Measurements from ENCODE around the gene PAQR4.
"Not testable (repeated sequence)": the region's sequence is repeated elsewhere in the genome, so short reads cannot be mapped to it uniquely, and the experiment has no call there.

PAQR4 gene

DNA sequence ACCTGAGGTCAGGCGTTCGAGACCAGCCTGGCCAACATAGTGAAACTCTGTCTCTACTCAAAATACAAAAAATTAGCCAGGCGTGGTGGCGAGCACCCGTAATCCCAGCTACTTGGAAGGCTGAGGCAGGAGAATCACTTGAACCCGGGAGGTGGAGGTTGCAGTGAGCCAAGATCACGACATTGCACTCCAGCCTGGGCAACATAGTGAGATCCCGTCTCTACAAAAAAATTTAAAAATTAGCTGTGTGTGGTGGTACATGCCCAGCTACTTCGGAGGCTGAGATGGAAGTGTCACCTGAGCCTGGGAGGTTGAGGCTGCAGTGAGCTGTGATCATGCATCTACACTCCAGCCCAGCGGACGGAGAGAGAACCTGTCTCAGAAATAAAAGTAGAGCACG lies 25.4 kb upstream of the PAQR4 start:
- in situ Hi-C loops (cut with MboI; ENCODE audit: low sequenced_read_pairs) = not testable (repeated sequence)

DNA sequence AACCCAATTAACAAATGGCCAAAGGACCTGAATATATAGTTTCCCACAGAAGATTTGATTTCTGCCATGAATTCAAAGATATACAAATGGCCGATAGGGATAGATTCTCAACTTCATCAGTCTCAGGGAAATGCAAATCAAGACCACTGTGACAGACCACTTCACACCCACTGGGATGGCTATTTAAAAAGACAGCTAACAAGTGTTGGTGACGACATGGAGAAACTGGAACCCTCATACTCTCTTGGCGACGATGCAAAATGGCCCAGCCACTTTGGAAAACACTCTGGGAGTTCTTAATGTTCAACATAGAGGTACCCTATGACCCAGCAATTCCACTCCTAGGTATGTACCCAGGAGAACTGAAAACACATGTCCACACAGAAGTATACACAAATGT lies 22.5 kb upstream of the PAQR4 start:
- in situ Hi-C loops (cut with MboI; ENCODE audit: low sequenced_read_pairs) = no loop called here

DNA sequence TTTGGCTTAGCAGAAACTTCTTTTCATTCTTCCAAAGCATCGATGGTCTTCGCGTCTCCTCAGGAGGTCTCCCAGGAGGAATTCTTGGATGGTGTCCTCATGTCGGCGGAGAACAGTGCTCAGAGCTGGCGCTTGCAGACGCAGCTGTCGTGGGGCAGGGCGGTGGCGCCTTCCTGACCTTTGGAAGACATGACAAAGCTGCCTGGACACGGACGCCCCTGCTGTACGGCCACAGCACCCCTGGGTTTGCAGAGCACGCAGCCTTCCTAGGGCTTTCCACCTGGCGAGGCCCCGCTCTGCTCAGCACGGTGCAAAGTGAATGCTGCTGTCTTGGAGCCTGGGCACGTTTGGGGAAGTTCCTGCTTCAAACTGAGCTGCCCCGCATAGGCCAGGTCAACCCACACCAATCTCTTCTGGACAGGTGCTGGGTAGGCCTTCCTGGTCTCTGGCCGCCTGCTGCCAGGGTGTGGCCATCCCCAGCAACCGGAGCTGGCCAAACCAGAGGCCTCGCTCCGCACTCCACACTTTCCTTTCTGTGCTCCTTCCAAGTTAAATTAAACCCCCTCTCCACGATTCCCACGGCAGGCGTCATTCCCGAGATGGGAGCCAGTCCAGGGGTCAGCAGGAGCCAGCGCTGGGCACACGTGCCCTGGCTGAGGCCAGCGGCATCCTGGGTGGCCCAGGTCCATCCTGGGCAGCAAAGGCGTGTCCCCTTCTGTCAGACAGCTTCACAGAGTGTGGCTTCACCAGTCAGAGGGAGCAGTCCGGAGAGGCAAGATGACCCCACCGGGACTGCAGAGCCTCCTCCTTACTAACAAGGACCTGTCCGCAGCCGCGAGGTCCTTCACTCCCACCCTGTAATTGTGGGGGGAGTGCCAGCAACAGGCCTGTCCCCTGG lies 20.1 kb upstream of the PAQR4 start:
- in situ Hi-C loops (cut with MboI; ENCODE audit: low sequenced_read_pairs) = no loop called here

DNA sequence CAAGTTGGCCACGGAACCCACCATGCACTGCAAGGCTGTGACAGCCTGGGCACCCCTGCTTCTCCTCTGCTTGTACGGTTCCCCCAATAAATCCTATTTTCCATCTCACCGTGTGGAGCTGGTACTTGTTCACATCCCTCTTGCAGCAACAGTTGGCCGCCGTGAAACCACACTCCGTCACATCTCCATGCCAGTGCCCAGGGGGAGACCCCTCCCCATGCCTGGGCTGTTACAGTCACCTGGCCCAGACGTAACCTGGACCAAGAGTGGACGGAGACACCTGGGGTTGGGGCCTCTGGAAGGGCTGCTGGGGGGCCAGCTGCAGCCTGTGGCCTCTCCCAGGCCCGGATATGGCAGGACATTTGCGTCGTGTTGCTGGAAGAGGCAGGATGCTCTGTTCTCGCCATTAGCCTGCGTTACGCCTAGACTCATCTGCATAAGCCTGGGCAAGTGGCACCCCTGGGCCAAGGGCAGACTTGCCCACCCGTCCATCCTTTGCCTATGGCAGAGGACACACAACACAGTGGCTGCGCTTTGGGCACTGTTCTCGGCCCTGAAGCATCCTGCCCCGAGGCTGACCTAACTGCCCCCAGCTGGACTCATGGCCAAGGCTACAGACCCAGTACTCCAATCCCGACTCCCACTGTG lies 19.3 kb upstream of the PAQR4 start:
- in situ Hi-C loops (cut with MboI; ENCODE audit: low sequenced_read_pairs) = no loop called here

DNA sequence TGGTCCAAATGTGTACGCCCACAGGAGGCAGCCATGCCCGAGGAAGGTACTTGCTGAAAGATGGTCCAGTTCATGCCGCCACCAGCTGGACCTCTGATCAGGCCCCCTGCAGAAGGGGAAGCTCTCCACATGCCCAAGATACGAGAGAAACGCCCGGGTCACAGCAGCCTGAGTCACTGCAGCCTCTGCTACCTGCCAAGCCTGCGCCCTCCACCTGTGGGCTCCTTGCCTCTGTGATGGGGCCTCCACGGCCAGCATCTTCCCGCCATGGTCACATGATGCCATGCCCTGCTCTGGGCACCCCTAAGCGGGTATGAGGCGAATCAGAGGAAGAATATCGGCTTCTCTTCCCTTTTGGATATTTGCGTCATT lies 18.8 kb upstream of the PAQR4 start:
- in situ Hi-C loops (cut with MboI; ENCODE audit: low sequenced_read_pairs) = no loop called here

DNA sequence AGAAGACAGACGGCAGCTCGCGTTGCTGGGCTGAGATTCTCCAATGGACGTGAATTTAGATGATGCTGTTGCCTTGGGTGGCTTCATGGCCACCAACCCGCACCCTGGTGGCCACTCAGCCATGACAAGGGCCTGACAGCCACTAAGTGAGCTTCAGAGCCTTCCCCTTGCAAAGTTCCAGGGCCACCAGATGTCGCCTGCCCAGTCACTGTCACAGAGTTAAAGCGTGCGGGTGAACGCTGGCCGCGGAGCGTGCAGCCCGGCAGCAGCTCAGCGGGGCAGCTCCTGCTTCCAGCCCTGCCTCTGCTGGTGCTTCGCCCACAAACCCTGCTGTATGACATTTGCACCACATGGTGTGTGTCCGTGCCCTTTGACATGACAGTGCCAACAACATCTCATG lies 18.4 kb upstream of the PAQR4 start:
- in situ Hi-C loops (cut with MboI; ENCODE audit: low sequenced_read_pairs) = no loop called here

DNA sequence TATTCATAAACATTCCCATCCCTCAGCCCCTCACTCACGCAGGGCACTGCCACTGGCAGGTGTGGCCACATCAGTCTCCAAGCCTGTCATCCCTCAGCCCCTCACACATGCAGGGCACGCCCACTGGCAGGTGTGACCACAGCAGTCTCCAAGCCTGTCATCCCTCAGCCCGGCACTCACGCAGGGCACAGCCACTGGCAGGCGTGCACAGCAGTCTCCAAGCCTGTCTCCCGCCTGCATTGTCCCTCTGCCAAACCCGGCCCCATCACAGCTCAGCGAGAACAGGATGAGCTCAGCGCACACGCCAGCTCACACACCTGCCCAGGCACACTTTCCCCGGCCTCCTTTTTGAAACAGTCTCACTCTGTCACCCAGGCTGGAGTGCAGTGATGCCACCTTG lies 16.5 kb upstream of the PAQR4 start:
- in situ Hi-C loops (cut with MboI; ENCODE audit: low sequenced_read_pairs) = no loop called here

DNA sequence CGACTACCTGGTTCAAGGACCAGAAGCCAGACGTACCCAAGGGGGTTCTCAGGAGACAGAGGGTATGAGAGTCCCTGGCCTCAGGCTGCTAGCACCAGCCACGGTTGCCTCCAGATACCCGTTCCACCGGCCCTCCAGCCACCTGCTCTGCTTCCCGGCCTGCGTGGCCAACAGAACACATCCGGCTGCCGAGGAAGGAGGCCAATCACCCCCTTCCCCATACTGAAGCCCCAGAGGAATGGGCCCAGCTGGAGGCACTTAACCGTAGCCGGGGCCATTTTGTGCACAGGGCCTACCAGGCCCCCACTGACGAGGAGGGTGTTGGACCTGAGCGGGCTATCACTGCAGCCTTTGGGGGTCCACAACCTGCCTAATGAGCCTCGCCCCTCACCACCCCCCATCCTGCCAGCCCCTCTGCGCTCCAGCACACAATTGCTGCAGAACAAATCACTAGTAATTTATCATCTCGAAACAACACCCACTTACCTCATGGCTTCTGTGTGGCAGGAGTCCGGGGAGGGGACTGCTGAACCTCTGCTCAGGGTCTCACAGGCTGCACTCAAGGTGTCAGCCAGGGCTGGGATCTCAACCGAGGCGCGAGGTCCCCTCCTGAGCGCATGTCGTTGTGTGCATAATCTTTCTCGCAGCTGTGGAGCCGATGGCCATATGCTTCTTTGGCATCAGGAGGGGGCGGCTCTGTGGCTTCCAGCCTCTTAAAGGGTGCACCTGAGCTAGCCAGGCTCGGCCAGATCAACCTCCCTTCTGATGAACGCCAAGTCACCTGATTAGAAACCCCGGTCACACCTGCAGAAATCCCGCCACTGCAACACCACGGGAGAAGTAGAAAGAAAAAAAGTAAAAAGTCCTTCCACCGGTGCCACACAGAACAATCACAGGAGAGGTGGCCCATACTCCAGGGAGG lies 15.2 kb upstream of the PAQR4 start:
- in situ Hi-C loops (cut with MboI; ENCODE audit: low sequenced_read_pairs) = no loop called here

DNA sequence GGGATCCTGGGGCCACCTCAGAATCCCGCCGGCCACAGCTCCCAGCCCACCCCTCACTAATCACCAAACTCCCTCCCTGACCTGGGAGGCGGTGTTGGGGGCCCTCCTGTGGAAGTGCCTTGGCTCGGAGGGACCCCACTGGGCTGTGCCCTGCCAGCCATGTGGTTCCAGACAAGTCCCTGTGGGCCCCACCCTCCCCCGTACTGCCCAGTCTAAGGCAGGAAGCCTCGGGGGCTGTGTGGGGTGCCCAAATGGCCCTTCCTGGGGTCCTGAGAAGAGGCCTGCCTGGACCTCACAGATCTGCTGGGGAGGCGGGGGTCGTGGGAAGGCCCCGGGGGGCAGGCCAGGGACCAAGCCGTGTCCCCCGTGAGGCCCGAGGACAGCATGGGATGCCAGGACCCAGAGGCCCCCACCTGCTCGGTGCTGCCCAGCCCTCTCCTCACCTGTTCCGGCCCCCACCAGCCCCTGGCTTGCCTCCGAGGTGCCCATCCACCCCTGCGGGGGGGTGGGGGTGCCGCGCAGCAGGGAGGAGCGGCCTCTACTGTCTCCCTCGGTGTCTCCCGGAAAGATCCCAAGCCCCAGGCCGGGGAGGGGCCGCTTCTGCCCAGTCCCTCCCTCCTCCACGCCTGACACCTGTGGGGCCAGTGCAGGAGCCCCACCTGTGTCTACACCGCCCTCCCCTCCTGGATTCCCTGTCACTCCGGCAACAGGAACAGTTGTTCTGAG lies 14.3 kb upstream of the PAQR4 start:
- in situ Hi-C loops (cut with MboI; ENCODE audit: low sequenced_read_pairs) = no loop called here

DNA sequence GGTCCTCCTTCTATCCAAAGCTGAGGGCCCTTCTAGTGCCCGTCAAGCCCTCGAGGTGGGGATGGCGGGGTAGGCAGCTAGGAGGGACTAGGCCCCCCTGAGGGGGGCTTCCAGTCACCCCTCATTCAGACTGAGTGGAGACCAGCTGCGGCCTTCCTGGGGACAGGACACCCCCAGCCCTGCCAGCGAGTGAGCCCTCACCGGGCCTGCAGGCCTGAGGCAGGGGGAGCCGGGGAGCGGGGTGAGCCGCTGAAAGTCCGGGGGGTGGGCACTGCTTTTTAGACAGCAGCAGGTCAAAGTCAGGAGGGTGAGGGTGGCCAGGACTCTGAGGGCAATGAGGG lies 13.7 kb upstream of the PAQR4 start:
- in situ Hi-C loops (cut with MboI; ENCODE audit: low sequenced_read_pairs) = no loop called here

DNA sequence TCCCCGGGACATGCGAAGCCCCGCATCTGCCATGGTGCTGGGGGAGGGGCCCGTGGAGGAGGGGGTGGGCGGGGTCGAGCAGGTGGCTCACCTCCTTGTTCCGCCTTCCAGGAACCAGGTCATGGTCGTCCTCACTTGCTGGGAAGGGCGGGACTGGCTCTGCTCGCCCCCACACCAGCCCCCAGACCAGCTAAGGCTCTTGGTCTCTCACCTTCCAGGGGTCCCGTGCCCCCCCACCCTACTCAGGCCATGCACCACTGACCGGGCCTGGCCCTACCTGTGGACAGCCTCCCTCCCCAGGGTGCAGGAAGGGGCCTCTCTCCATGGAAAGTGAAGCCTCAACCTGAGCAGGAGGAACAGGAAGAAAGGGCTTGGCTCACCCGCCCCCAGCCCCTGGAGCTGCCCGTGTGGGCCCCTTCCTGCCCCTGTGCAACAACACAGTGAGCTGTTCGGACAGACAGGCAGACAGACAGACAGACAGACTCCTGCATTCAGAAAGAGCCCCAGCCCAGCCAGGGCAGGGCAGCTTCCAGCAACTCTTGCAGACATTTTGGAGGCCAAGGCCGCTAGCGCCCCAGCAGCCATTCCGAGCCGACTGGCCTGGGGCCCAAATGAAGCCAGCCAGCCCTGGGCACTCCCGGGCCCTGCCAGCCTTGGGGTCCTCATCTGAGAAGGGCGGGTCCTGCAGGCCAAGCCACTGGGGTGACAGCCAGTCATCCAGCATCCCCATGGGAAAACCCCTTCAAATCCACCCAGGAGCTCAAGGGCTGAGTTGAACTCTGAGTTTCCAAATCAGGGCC lies 13.2 kb upstream of the PAQR4 start:
- in situ Hi-C loops (cut with MboI; ENCODE audit: low sequenced_read_pairs) = no loop called here

DNA sequence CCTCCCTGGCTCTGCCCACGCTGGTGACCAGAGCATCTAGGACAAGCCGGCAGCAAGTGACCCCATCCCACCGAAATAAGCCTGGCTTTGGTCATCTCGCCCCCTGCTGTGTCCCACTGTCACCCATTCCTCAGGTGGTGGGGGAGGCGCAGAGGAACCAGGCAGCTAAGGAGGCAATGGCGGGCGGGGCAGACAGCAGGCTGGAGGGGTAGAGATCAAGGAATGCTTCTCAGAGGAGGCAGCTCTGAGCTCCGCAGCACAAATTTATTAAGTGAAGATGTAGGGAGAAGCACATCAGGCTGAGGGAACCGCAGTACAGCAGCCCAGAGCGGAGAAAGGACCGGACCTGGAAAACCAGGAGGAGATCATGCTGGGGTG lies 12.6 kb upstream of the PAQR4 start:
- in situ Hi-C loops (cut with MboI; ENCODE audit: low sequenced_read_pairs) = no loop called here

DNA sequence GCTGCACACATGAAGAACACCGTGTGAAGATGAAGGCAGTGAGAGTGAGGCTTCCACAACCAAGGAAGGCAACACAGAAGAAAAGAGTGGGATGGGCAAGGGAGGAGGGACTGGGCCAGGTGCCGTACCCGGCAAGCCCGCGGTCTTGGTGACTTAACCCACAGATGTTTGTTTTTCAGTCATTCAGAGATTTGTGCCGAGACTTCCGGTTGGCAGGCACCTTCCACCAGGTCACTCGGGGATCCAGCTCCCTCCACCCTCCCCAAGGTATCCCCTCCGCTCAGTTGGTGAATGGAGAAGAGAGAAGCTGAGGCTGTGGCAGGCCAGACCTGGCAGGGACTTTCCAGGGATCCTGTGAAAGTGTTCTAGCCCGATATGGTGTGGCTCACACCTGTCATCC lies 9.9 kb upstream of the PAQR4 start:
- in situ Hi-C loops (cut with MboI; ENCODE audit: low sequenced_read_pairs) = no loop called here

DNA sequence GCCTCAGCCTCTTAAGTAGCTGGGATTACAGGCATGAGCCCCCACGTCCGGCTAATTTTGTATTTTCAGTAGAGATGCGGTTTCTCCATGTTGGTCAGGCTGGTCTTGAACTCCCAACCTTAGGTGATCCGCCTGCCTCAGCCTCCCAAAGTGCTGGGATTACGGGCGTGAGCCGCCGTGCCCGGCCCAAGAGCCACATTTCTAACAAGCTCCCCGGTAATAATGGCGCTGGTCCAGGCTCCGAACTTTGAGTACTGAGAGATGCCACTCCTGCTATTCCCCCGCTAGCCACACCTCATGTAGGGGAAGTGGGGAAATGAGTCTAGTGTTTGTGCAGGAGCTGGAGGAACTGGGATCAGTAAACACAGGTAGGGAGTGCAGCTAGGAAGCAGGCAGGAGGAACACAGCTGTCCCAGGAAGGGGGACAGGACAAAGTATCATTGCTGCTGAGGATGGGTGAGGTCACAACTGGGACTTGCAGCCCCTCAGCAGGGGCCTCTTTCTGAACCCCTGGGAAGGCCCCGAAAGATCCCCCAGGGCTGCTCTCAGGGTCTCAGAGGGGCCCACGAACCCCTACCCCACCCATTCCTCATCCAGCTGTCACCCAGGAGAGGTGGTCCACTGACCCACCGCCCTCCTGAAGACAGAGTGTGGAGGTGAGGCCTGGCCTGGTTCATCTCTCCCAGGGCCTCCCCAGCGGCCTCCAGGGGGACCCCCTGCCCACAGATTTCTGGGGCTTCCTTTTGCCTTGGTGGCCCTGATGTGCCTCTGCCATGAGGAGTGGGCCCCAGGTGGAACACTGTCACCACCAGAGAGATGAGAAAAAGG lies 8.8 kb upstream of the PAQR4 start:
- in situ Hi-C loops (cut with MboI; ENCODE audit: low sequenced_read_pairs) = no loop called here

DNA sequence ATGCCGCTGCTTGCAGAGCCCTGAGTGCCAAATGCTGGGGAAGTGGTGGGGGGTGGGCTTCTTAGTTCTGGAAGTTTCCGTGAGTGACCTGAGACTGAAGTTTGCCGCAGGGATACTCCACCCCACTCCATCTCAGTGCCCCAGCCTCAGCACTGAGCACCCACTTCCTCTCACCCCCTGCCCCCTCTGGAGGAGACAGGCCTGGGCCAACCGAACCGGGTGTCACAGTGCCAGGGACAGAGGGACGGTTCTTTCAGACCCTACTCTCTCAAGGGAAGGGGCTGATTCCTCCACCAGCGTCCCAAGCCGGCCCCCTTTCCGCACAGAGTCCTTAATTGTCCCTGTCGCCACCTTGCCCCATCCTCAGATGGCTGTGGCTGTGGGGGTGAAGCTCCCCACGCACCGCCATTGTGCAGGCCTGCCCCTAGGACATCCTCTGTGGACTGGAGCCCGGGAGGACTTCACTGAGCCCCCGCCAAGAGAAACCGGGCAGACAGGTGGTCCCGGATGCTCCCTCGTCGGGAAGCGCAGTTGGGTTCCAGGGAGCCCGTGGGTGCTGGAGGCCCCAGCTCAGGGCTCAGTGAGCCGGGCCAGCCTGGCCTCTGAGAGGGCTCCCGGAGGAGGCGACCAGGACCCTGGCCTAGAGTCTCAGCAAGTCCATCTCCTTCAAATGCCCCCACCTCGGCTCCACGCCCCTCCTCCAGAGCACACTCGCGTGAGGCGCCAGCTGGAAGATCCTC lies 6.6 kb upstream of the PAQR4 start:
- in situ Hi-C loops (cut with MboI; ENCODE audit: low sequenced_read_pairs) = no loop called here

DNA sequence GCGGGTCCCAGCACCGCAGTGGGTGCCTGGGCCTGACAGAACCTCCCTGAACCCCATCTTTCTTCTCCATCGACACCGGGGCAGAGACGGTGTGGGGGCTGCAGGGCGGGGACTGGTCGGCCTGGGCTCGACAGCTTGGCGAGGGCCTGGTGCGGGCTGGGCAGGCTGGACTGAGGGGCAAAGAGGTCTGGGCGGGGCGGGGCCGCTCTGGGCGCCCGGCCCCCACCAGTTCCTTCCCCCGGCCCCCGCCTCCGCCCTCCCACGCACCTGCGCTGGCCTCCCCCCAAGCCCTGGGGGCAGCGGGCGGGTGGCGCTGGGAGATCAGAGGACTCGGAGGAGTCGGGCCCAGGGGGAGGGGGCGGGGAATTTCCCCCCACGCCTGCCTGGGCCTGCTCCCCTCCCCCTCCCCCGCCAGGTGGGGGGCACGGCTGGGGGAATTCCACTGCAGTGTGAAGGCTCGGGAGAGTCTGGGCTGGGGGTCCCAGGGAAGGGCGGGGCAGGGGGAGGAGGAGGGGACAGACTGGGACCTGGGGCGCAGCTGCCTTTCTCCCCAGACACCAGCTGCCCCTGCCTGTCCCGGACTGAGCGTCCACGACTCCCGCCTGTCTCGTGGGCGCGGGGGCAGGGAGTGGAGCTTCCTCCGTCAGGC lies 6.0 kb upstream of the PAQR4 start:
- in situ Hi-C loops (cut with MboI; ENCODE audit: low sequenced_read_pairs) = no loop called here

DNA sequence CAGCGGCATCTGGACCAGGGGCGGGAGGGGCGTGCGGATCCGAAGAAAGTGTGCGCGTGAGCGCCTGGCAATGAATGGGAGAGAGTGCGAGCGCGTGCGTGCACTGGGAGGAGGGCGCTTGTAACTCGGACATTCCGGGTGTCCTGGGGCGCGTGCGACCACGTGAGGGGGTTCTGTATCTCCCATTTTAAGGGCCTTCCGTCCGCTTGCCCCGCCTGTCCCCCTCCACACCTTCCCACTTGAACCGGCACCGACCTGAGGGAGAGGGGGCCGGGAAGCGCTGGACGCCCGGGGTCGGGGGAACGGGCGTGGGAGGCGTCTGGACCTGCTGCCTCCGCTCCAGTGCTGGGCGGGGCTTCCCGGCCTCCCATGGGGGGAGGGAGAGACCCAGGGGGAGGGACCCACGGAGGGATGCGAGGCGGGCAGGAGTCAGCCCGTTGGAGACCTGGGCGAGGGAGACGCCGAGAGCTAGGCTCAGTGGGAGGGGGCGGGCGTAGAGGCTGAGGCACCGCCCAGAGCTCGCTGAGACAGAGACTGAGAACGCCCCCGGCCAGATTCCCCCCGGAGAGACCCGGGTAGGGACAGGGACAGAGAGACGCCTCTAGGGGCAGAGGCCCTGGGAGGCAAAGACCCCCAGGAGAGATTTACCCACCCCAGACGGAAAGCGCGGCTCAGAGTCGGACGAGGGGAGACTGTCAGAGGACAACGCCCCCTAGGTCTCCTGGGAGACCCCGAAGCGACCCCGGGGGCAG lies 5.2 kb upstream of the PAQR4 start, which contains the start of gene KREMEN2:
Gene KREMEN2, plus strand, starts transcription at position 553 of the 752 bp plus-strand sequence. CDS start 246 bp downstream, outside the sequence.
- in situ Hi-C loops (cut with MboI; ENCODE audit: low sequenced_read_pairs) = no loop called here

Measured in hTERT RPE-1 (cell line).